DMS153 (cell line): ENCODE measurements around the gene PXT1.
"Not testable (repeated sequence)": the region's sequence is repeated elsewhere in the genome, so short reads cannot be mapped to it uniquely, and the experiment has no call there.

ENCODE experiments used
- DNase-seq: peaks from one replicate; lab custom pipeline; 2025; lab: John Stamatoyannopoulos, UW

PXT1 gene, protein sequence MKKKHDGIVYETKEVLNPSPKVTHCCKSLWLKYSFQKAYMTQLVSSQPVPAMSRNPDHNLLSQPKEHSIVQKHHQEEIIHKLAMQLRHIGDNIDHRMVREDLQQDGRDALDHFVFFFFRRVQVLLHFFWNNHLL

DNA sequence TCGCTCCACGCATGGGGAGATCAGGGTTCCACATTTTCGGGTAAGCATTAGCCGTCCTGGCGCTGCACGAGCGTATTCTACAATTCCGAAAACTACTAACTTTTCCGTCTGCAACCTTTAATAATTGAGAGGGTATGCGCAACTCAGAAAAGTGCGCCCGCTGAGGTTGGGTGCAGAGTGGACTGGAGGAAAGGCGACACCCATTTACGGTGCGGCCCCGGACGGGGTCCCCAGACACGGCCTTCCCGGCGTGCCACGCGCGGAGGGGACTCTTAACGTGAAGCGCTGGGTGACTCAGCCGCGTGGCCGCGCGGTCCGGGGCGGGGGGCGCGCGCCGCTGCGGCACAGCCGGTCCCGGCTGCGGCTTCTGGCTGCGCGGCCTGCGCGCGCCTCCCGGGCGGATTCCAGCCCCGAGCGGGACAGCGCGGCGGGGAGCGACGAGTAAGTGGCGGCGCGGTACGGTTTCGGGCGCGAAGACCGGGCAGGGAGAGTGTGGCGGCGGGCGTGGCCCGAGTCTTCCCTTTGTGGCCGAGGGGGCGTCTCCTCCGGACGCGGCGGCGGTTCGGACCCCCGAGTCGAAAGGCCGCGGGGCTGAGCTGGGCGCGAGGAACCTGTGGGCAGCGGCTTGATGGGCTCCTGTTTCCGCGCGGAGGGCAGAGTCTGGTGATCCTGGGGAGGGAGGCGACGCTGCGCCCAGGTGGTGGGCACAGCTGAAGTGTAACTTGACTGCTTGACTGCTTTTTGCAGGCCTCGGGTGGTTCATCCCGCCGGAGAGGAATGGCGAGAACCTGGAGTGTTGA, at the start of gene PXT1, which contains the start of gene KCTD20:
Gene PXT1, minus strand, starts transcription at position 184 of the 800 bp plus-strand sequence. CDS start 16,772 bp downstream, outside the sequence.
Gene KCTD20, plus strand, starts transcription at position 330 of the 800 bp plus-strand sequence. CDS start 27,098 bp downstream, outside the sequence.
- DNase-seq, result peak; percentile 38

DNA sequence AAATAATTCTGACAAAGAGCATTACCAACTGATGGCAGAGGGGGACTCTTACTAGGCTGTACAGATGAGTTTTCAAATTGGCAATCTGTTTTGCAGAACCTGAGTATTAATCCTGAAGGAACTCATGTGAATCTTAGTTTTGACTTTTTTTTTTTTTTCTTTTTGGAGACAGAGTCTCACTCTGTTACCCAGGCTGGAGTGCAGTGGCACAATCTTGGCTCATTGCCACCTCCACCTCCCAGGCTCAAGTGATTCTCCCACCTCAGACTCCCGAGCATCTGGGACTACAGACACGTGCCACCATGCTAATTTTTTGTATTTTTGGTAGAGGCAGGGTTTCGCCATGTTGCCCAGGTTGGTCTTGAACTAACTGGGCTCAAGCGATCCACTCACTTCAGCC, 49.4 kb upstream of the PXT1 start:
- no peak for DNase-seq

DNA sequence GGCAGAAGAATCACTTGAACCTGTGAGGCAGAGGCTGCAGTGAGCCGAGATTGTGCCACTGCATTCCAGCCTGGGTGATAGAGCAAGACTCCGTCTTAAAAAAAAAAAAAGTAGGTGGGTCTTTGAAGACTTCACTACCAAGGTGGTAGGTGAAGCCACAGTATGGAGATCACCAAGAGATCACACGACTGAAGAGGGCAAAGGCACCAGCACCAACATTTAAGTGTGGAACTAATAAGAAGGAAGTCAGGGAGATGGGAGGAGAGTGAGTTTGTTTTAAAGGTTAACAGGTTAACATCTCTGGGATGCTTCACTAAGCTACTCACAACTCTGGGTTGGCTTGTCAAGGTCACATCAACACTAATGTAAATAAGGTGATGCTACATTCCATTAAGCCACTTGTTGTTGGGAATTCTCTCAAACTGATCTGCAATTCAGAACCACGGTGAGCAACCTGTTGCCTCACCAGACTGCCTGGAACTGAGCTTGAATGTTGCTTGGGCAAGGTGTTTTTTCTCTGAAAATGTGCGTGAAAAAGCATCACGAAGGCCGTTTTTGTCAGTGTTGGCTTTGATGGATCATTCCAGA, 48.8 kb upstream of the PXT1 start:
- no peak for DNase-seq

DNA sequence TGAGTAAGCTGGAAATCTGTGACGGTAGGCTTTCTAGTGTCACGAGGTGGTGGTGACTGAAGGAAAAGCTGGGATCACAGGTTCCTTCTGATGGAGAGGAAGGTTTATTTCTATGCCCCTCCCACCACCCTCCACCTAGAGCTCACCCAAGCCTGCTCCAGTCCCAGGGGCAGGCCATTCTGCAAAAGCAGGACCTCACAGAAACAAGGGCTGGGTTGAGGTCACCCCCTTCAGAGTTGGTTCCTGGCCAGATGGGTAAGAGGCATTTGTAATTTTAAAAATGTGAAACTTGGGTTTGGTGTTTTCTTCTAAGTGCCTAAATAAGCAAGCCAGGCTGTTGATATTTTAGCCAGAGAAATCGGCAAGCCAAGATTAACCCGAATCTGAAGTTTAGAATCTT, 46.8 kb upstream of the PXT1 start:
- DNase-seq, result no peak

DNA sequence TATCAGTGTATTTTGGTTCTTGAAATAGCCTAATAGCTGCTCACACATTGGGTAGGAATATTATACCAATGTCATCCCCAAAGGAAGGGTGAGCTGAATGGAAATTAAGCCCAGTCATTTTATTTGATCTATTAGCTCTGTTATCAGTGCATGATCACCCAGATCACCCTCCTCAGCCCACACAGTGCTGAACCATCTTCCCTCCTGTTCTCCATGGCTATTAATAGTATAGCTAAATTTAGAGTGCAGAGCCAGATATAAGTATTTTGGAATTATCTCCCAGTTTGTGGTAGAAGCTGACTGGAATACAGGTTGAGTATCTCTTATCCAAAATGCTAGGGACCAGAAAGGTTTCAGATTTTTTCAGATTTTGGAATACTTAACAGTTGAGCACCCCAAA, 45.6 kb upstream of the PXT1 start:
- DNase-seq, result no peak

DNA sequence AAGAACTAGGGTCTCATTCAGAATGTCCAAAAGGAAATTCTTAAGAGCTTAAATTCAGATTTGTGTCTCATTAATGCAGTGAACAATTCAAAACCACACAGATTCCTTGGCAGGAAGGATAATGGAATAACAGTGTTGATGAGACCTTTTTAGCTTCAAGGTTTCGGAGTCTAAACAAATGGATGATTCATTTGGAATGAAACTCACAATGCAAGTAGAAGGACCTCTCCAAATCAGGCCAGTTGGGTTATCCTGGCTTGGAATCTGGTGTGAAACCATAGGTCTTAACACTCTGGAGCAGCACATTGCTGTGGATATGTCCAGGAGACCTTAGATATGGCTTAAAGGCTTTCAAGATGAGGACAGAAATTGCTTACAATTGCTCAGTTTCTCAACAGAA, 45.0 kb upstream of the PXT1 start:
- no peak for DNase-seq

DNA sequence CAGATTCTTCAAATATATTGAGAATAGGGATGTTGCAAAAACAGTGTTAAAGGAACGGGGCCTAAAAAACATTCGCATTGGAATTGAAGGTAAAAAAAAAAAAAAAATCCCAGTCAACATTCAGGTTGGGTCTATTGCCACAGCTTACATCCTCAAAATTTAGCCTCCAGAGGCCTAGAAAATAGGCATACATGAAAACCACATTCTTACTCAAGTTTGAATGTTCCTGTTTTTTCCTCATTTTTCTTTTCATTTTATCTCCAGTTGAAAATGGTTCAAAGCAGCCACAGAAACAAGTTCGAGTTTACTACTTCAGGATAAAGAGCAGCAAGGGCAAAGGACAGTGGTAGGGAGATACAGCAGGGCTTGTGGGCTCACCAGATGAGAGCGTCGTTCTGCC, 42.1 kb upstream of the PXT1 start:
- DNase-seq, result no peak

DNA sequence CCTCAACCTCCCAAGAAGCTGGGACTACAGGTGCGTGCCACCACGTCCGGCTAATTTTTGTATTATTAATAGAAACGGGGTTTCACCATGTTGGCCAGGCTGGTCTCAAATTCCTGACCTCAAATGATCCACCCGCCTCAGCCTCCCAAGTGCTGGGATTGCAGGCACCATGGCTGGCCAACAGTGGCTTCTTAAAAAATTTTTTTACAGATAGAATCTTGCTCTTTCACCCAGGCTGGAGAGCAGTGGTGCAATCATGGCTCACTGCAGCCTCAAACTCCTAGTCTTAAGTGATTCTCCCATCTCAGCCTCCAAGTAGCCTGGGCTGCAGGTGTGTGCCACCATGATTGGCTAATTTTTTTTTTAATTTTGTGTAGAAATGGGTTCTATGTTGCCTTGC, 40.7 kb upstream of the PXT1 start:
- DNase-seq, result not testable (repeated sequence)

DNA sequence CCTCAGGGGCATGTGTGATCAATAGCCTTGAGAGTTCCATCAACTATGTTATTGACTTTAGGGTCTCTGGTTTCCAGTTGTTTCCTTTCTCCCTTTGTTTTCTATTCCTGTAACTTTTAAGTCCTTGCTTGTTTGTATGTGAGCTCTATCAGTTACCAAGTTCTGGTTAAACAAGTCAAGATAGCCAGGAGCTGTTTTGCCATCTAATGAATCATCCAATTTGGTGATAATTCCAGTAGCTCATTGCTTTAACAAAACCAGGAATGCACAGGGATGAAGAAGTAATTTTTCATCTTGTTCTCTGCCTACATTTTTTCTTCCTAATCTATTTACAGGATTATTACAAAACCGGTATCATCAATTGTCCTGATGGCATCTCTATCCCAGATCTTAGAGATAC, 36.6 kb upstream of the PXT1 start:
- no peak for DNase-seq

DNA sequence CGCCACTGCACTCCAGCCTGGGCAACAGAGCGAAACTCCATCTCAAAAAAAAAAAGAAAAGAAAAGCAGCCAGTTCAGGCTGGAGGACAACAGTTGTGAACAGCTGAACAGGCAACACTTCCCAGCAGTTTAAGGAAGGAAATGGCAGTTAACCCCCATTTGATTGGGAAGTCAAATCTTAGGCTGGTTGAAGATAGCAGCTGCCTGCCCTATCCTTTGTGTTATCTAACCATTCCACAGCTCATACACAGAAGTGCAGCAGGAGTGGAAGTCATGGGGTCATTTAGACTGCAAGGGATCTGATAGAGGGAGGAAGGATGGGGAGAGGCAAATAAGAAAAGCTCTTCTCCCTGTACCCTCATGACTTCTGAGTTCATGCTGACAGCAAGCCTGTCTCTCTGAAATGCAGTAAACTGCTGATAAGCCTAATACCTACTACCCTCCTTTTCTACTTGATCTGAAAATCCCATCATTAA, 35.4 kb upstream of the PXT1 start:
- no peak for DNase-seq

DNA sequence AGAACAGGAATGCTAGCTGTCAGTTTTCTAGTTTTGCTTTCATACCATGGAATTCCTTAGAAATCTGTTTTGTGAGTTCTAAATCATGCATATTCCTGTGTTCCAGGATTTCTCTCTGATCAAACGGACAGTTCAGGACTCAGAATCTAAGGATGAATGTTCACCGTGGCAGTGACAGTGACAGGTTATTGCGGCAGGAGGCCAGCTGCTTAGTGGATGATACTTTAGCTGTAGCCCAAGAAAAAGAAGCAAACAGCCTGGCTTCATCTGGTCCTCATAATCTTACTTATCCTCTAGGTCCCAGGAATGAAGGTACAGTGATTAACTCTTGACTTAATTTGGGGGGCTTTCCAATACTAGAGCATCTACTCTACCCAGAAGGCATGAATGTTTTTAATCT, 27.3 kb upstream of the PXT1 start:
- no peak for DNase-seq

DNA sequence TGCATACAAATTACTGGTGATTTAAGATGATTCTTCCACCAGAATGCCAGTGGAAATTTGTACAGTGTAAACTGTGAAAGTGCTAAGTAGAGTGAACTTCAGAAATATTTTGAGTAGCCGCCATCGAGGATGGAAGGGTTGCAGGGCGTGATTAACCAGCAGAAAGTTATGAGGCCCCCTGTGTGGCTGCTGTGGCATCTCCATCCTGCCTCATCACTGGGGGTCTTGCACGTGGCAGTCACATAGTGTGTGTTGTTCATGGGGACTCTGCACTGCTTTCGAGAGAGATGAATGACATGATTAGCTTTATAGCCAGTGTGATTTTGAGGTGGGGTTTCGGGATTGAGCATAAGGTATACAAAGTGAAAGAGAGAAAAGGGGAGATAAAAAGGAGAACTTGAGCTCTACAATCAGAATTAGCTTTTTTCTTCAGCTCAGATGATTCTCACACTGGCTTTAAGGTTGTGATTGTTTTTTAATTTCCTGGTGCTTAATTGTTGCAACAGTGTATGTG, 26.6 kb upstream of the PXT1 start:
- DNase-seq, result no peak

DNA sequence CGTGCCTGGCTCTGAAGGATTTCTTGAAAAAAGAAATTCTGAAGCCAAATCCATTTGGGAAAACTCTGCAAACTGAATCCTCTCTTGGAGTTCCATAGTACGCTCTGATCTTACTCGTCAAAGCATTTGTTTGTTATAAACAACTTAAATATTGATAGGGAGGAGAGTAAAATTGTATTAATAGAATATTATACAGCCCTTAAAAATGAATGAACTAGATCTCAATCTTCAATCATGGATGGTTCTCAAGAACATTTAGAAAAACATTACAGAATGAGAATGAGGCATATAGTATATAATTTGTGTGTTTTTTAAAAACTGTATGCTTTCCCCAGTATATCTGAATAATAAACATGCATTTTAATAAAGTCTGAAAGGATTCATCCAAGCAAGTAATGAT, 25.0 kb upstream of the PXT1 start:
- no peak for DNase-seq

DNA sequence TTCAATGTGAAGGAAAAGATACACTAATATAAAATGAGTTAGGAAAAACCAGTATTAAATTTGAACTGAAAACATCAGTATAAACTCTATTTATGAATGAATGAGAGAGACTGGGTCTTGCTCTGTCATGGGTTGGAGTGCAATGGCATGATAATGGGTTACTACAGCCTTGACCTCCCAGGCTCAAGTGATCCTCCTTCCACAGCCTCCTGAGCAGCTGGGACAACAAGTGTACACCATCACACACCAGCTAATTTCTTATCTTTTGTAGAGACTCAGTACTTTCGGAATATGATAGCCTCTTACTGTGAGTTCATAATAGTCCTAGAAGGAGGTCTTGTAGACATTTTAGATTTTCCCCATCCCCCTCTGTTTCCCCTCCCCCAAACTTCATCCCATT, 21.6 kb upstream of the PXT1 start:
- no peak for DNase-seq

DNA sequence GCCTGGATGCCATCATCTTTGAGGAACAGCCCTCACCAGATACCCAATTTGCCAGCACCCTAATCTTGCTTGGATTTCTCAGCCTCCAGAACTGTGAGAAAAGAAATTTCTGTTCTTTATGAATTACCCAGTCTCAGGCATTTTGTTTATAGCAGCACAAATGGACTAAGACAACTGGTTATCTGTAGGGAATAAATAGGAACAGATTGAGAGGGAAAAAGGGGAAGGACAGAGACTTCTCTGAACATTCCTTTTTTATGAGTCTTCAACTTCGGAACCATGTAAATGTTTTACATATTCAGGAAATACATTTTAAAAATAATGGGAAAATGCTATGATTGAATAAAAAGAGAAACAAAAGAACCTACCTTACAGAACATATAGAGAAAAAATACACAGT, 21.0 kb upstream of the PXT1 start:
- DNase-seq, result no peak

DNA sequence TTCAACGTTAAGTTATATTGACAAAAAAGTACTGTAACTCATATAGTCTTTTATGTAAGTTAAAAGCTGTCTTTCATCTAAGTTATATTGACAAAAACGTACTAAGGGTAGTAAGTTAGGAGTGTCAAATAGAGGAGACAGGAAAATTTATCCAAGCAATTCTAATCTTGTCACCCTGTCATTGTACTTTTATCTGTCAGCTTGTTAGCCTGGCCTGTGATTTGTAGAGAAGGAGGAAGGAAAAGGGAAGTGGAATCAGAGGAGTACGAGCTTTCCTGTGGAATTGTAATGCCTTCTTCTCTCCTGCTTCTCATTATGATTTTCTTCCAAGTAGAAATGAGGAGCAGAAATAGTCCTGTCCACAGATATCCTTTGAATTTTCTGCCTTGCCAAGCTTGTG, 19.0 kb upstream of the PXT1 start:
- no peak for DNase-seq

DNA sequence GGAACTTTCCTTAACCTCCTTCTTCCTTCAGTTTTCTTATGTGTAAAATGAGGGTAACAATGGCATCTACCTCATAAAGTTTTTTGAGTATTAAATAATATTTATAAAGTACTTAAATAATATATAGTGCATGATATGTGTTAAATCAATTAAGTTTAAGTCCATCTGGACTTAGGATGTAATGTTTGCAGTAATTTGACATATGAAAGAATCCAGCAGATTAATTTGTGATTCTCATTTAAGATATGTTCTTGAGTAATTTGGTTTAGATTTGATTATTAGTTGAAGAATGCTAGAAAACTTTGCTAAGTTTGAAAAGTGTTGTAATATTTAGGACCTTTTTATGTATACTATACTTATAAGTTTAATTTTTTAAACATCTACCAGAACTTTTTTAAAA, 18.3 kb upstream of the PXT1 start:
- DNase-seq, result no peak

DNA sequence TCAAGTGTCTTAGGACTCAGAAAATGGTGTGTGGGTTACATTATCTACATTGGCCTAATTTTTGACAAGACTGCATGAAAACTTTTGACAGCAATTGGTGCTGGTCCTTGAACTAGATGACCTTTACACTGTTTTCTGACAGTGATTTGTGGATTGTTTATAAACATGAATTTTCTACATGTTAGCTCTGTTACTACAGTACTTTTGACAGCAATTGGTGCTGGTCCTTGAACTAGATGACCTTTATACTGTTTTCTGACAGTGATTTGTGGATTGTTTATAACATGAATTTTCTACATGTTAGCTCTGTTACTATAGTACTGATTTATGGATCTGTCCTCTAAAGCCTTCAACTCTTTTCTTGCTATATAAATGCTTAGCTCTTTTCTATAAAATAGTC, 16.8 kb upstream of the PXT1 start:
- DNase-seq, result no peak

DNA sequence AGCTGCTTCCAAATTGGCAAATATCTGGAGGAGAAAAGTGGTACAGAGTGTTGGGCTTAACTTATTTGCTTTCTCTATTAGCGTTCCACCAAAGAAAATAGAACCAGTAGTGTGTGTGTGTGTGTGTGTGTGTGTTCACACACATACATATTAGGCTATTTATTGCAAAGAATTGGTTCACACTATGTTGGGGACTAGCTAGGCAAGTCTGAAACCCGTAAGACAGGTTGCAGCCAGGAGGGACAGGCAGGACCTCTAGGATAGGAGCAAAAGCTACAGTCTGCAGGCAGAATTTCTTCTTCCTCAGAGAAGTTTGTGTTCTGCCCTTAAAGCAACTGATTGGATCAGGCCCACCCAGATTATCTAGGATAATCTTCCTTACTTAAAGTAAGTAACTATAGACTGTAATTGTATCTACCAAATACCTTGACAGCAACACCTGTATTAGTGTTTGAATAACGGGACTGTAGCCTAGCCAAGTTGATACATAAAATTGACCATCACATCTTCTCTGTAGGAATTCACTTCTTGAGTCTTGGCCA, 12.9 kb upstream of the PXT1 start:
- no peak for DNase-seq

DNA sequence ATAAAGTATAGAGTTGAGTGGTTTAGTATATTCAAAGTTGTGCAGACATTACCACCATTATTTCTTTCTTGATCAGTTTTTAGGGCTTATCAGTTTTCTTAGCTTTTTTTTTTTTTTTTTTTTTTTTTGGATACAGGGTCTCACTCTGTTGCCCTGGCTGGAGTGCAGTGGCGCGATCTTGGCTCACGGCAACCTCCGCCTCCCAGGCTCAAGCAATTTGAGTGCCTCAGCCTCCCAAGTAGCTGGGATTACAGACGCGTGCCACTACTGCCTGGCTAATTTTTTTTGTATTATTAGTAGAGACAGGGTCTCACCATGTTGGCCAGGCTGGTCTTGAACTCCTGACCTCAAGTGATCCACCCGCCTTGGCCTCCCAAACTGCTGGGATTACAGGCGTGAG, 10.2 kb upstream of the PXT1 start:
- not testable (repeated sequence) for DNase-seq

DNA sequence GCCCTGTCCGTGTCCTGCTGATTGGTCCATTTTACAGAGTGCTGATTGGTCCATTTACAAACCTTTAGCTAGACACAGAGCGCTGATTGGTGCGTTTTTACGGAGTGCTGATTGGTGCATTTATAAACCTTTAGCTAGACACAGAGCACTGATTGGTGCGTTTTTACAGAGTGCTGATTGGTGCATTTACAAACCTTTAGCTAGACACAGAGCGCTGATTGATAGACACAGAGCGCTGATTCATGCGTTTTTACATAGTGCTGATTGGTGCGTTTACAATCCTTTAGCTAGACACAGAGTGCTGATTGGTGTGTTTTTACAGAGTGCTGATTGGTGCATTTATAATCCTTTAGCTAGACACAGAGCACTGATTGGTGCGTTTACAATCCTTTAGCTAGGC, 6.5 kb upstream of the PXT1 start:
- DNase-seq, result not testable (repeated sequence)

DNA sequence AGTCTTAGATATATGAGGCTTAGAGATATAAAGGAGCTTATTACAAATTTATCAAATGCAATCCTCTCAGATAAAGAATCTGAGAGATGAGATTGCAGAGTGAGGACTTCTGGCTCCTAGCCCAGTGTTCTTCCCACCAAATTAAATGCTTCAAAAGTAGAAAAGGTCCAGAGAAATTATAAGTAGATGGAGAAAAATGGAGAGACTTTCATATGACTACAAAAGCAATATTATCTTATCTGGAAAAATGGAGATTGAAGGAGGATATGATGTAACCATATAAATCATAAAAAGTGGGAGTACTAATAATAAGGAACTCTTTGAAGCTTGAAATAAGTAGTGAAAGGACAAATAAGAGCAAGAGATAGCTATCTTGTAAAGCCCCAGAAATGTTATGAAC, 3.0 kb upstream of the PXT1 start:
- DNase-seq, result no peak

DNA sequence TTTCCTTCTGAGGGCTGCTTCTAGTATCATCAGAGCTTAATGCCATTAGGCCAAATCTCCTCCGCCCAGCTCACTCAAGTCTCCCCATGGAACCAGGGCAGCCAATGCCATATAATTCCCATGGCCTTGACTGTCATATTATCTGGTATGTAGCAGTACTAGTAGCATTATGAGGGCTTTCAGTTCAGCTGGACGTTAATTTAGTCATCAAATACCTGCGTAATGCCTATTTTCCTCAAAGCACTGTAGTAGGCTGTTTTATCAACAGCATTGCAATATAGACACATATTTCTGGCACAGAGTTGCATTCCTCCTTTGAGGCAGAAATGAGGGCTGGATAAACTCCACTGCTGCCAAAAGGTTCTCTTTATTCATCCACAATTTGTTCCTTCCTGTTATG, 1.8 kb upstream of the PXT1 start:
- no peak for DNase-seq
